NCI-H1930 (cell line): ENCODE results near the gene EEPD1.
"Not testable (repeated sequence)": the region's sequence is repeated elsewhere in the genome, so short reads cannot be mapped to it uniquely, and the experiment has no call there.

Experiments
- DNase-seq, 2 experiments: peaks; one replicate each; lab custom pipeline; 2025; lab: John Stamatoyannopoulos, UW

The EEPD1 gene

DNA sequence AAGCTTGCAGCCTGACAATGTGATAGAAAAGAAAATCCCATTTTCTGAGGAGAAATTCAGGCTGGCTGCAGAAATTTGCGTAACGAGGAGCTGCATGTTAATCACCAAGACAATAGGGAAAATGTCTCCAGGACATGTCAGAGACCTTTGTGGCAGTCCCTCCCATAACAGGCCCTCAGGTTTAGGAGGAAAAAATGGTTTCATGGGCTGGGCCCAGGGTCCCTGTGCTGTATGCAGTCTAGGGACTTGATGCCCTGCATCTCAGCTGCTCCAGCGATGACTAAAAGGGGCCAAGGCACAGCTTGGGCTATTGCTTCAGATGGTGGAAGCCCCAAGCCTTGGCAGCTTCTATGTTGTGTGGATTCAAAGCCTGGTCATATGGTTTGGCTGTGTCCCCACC, 168.2 kb downstream of the EEPD1 start:
- DNase-seq = not testable (repeated sequence)

DNA sequence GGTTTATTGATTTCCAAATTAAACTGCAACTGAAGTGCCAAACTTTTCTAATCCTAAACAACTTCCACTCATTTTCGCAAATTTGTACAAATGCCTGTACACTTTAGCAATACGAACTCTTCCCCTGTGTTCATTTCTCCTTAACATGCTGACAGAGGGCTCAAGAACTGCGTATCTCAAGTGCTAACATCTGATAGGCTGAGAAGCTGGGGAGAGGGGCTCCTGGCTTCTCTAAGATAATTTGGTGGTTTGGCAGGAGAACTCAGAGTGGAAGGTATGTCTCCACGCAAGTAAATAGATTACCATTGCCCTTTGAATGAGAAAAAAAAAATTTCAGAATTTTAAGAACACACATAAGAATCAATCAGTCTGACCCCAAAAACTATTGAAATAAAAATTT, 183.3 kb downstream of the EEPD1 start:
- no peak for DNase-seq

DNA sequence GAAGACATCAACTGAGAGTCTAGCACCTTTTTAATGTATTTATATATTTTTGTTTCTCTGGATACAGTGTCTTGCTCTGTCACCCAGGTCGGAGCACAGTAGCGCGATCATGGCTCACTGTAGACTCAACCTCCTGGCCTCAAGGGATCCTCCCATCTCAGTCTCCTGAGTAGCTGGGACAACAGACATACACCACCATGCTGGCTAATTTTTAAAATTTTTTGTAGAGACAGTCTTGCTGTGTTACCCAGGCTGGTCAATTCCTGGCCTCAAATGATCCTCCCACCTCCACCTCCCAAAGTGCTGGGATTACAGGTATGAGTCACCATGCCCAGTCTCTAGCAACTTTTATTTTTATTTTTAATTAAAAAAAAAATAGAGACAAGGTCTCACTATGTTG, 185.2 kb downstream of the EEPD1 start:
- DNase-seq = no peak

GRCh38 chr7:36343548-36343947, 190.5 kb downstream of the EEPD1 start:
- DNase-seq = no peak

DNA sequence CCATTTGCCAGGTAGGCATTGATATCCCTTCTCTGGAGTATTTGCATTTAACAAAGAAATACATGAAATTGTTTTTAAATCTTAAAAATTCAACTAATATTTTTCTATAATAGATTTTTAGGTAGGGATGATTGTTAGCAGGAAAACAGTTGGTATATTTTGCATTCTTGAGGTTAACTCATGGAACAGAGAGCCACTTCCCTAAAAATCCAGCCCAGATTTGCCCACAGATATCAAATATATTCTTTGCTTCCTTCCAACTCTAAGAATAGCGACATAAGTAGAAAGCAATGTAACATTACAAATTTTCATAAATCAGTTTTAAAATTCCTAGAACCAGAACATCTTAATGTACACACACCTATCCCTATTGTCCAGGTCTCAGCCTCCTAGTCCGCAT, 191.6 kb downstream of the EEPD1 start:
- DNase-seq = no peak

GRCh38 chr7:36346260-36346831, 193.3 kb downstream of the EEPD1 start:
- DNase-seq = no peak

DNA sequence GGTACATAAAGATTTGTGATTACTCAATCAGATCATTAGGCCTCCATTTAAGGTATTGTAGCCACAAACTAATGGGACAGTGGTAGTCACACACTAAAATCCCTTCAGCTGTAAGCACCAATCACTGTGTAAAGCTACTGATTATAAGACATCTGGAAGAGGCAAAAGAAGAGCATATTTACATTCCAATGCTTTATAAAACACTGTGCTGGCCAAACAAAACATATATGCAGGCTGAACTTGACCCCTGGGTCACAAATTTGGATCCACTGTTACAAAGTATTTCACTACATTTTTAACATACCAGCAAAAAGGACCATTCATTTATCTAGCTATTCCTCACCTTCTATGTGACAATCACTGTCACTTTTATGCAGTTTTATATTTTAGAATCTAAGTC, 195.2 kb downstream of the EEPD1 start:
- no peak for DNase-seq

DNA sequence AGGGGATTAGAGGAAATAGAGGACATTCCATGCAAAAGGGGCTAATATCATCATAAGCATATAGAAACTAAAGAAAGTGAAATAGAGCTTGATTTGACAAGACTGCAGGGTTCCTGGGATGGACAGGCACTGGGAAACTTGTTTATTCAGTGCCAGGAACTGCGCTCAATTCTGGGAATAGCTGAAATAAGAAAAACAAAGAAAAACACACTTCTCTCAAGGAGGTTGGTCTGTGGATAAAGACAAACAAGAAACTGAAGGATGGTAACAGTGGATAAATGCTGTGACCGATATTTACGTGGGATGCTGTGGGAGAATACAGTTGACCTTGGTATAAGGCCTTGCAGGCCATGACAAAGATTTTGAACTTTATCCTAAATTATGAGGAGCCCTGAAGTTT, 195.7 kb downstream of the EEPD1 start:
- no peak for DNase-seq

DNA sequence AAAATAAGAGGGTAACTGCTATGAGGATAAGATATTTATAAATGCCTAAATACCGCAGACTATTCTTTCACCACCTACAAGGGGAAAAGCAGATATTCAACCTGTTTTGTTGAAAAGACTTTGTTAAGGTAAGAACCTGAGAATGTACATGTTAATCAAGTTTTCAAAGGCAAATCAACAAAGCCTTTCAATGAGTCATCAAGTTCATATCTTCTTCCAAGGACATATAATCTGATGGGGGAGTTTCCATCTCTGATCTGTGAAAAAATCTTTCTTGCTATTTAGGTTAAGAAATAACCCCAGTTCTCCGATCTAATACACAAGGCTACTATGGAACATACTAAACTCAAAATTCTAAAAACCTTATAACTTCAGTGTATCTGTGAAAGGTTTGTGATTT, 196.6 kb downstream of the EEPD1 start:
- no peak for DNase-seq
